Calu3 (cell line): ENCODE results near the gene ZFPL1. TPM values are rescaled to one million over a fixed set of nuclear protein-coding genes. Genes with fewer than 3 reads are reported as not detected.

ENCODE experiments used
- BruUV-seq: library from RNA; stranded (reverse); fragments of 400-500 nt; replicated peaks from 2 replicates; lab custom pipeline; 2021; lab: Mats Ljungman, UMichigan
- CTCF ChIA-PET: fragments of 300-600 bp; sonication (Branson Sonifier 250); formaldehyde crosslinking; loops from one replicate; lab custom pipeline; 2022; ENCODE audit warnings: antibody characterized with exemption; lab: Charles Lee
- DNase-seq: peaks from one replicate; pipeline ENCODE4 v3.0.0; 2022
- H3K27ac Mint-ChIP-seq: one replicate; pipeline ENCODE4 v1.8.0; 2022; ENCODE audit warnings: mixed read lengths; ENCODE audit not compliant: unreplicated experiment
- H3K27me3 Mint-ChIP-seq: one replicate; pipeline ENCODE4 v1.8.0; 2022; ENCODE audit warnings: mixed read lengths; ENCODE audit not compliant: unreplicated experiment
- H3K36me3 Mint-ChIP-seq: one replicate; pipeline ENCODE4 v1.8.0; 2022; ENCODE audit warnings: mild to moderate bottlenecking, moderate library complexity, mixed read lengths; ENCODE audit not compliant: insufficient read depth, unreplicated experiment
- H3K4me1 Mint-ChIP-seq: one replicate; pipeline ENCODE4 v1.8.0; 2022; ENCODE audit warnings: mild to moderate bottlenecking, low read depth, mixed read lengths; ENCODE audit not compliant: unreplicated experiment
- H3K4me3 Mint-ChIP-seq: one replicate; pipeline ENCODE4 v1.8.0; 2022; ENCODE audit warnings: mild to moderate bottlenecking, low read depth, moderate library complexity, mixed read lengths; ENCODE audit not compliant: unreplicated experiment
- H3K9me3 Mint-ChIP-seq: one replicate; pipeline ENCODE4 v1.8.0; 2022; ENCODE audit warnings: low read depth, mixed read lengths; ENCODE audit not compliant: unreplicated experiment
- intact Hi-C: fragments of 100-400 bp; cut with micrococcal nuclease; formaldehyde crosslinking; loops from one replicate; pipeline ENCODE4 v1.10.0; 2022; ENCODE audit not compliant: unreplicated experiment
- total RNA-seq: library from RNA; stranded (reverse); gene quantifications from 2 replicates; pipeline ENCODE4 v1.2.3, GENCODE V29; 2022
- TF ChIP-seq, protein P1 (sequence below): fragments of 200-600 bp; IDR thresholded peaks from one replicate; pipeline ENCODE4 v1.8.0; 2022; ENCODE audit warnings: antibody characterized with exemption; ENCODE audit not compliant: unreplicated experiment

Gene ZFPL1
- total RNA-seq, 1 experiment from 2014 or later = 47.6 TPM

DNA sequence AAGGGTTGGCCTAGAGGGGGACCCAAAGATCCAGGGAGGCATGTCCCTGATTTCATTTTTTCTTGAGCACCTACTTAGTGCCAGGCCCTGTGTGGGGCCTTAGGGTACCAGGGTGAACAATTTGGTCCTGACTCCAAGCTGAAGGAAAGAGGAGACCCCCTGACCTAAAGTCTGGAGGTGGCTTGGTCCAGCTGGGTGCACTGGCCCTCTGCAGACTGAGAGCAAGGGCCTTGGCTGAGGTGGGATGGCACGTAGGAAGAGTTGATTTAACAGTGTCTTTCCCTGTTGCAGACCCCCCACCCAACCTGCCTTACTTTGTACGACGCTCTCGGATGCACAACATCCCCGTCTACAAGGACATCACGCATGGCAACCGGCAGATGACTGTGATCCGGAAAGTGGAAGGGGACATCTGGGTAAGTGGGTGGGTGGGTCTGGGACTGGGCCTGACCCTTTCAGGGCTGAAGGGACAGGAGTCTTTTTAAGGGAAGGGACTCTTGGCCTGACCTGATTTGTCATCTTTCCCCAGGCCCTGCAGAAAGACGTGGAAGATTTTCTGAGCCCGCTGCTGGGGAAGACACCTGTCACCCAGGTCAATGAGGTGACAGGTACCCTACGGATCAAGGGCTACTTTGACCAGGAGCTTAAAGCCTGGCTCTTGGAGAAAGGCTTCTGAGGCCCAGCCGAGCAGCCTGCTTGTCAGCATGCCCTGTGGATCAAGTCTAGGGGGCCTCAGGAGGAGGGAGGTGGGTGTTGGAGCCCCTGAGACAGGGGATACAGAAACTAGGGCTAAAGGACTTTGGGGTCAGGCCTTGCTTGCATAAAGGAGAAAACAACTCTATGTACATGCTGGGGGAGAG, 41.4 kb downstream of the ZFPL1 start:
- Mint-ChIP-seq H3K27ac (no peak overlapping the region), H3K4me3 (no peak overlapping the region), H3K36me3 (peaks cover 85% of the 10 kb centered on the region), H3K4me1 (peaks cover 16% of the 10 kb centered on the region), H3K9me3 (no peaks in the 10 kb centered on the region), H3K27me3 (no peaks in the 10 kb centered on the region)
- no peak for DNase-seq
- CTCF ChIA-PET = no interaction called here
- intact Hi-C loops = no loop called here
- no TSS peak for BruUV-seq
- TF ChIP-seq, protein P1, sequence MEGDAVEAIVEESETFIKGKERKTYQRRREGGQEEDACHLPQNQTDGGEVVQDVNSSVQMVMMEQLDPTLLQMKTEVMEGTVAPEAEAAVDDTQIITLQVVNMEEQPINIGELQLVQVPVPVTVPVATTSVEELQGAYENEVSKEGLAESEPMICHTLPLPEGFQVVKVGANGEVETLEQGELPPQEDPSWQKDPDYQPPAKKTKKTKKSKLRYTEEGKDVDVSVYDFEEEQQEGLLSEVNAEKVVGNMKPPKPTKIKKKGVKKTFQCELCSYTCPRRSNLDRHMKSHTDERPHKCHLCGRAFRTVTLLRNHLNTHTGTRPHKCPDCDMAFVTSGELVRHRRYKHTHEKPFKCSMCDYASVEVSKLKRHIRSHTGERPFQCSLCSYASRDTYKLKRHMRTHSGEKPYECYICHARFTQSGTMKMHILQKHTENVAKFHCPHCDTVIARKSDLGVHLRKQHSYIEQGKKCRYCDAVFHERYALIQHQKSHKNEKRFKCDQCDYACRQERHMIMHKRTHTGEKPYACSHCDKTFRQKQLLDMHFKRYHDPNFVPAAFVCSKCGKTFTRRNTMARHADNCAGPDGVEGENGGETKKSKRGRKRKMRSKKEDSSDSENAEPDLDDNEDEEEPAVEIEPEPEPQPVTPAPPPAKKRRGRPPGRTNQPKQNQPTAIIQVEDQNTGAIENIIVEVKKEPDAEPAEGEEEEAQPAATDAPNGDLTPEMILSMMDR = no peak

DNA sequence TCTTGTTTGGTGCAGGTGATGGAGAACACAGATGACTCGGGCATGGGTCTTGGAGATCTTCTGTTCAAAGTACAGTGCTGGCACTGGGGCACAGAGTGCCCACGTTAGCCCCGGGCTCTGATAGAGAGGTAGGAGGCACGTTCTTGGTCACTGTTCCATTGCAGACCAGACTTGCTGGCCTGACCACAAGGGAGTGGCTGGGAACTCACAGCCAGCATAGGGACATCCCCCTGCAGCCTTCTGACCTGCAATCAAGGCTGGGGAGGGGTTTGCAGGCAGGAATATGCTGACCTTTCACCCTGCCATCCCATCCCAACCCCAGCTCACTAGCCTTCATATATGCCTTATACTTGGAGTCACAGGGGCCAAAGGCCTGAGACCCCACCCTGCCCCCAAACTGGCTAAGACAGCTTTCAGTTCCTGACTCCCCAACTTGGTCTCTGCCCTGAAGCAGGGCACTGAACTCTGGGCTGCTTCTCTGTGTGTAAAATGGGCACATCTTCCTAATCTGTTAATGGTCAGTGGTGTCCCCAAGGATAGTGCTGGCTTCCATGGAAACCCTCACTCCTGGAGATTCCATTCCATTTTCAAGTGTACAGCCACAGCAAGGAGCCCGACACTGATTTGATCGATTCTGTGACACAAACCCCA, 42.7 kb downstream of the ZFPL1 start:
- H3K27ac Mint-ChIP-seq = no peak overlapping the region
- no peaks in the 10 kb centered on the region for H3K9me3 Mint-ChIP-seq
- intact Hi-C loops = no loop called here
- no peak for DNase-seq
- H3K4me3 Mint-ChIP-seq = no peak overlapping the region
- CTCF ChIA-PET = no interaction called here
- peaks cover 8% of the 10 kb centered on the region for H3K4me1 Mint-ChIP-seq
- BruUV-seq = no TSS peak
- no peaks in the 10 kb centered on the region for H3K27me3 Mint-ChIP-seq
- TF ChIP-seq, protein P1 = no peak
- H3K36me3 Mint-ChIP-seq = peaks cover 85% of the 10 kb centered on the region

DNA sequence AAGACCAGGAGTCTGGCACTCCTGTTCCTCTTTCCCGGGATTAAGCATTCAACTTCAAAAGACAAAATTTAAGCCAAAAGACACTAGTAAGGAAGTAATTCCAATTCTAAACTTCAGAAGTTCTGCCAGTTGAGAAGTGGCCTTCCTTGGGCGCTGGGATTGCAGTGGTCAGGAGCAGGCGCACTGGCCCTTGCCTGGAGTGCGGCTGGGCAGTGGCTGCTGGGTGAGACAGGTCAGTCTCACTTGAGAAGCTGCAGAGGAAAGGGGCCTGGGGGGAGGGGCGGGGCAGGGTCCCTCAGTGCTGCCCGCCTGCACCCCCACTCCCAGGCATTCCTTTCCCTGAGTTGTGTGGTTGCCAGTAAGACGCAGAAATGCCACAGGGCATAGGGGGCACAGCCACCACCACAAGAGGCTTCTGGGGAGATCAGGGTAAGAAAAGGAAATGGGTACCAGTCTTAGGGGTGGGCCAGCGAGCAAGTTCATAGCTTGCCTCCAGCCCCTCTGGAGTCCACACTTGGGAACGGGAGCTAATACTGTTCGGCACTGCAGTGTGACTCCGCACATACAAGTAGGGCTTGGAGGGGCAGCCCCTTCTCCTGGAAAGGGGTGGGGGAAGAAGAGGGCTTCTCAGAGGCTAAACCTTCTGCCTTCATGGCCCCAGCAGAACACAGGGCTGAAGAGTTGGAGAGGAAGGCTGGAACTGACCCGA, 43.6 kb downstream of the ZFPL1 start:
- no peak for DNase-seq
- TF ChIP-seq, protein P1 = no peak
- H3K27ac Mint-ChIP-seq = no peak overlapping the region
- H3K4me1 Mint-ChIP-seq = peaks cover 10% of the 10 kb centered on the region
- BruUV-seq = no TSS peak
- peaks cover 85% of the 10 kb centered on the region for H3K36me3 Mint-ChIP-seq
- H3K4me3 Mint-ChIP-seq = no peak overlapping the region
- CTCF ChIA-PET = no interaction called here
- no peaks in the 10 kb centered on the region for H3K27me3 Mint-ChIP-seq
- intact Hi-C loops = no loop called here
- H3K9me3 Mint-ChIP-seq = no peaks in the 10 kb centered on the region
